Parathyroid adenoma (tissue), 2 donors: ENCODE measurements around the gene DEFB108B.
"Not testable (repeated sequence)": the region's sequence is repeated elsewhere in the genome, so short reads cannot be mapped to it uniquely, and the experiment has no call there.

ENCODE experiments used
- H2AFZ ChIP-seq: fragments of 300-600 bp; sonication (generic); one replicate; pipeline ENCODE4 v1.7.0; 2017; ENCODE audit warnings: antibody characterized with exemption, mild to moderate bottlenecking
- H3K27ac ChIP-seq: fragments of 300-600 bp; sonication (generic); one replicate; pipeline ENCODE4 v1.7.0; 2017
- H3K27me3 ChIP-seq: fragments of 300-600 bp; sonication (generic); one replicate; pipeline ENCODE4 v1.7.0; 2017; ENCODE audit warnings: low read length; ENCODE audit not compliant: control insufficient read depth, insufficient read depth
- H3K36me3 ChIP-seq: fragments of 300-600 bp; sonication (generic); one replicate; pipeline ENCODE4 v1.7.0; 2017; ENCODE audit warnings: low read length; ENCODE audit not compliant: control insufficient read depth, insufficient read depth
- H3K4me1 ChIP-seq: fragments of 300-600 bp; sonication (generic); one replicate; pipeline ENCODE4 v1.7.0; 2017; ENCODE audit warnings: control low read depth
- H3K4me2 ChIP-seq: fragments of 300-600 bp; sonication (generic); one replicate; pipeline ENCODE4 v1.7.0; 2017; ENCODE audit warnings: low read length
- H3K4me3 ChIP-seq: fragments of 300-600 bp; sonication (generic); one replicate; pipeline ENCODE4 v1.7.0; 2017; ENCODE audit warnings: low read depth, low read length
- H3K79me2 ChIP-seq: fragments of 300-600 bp; sonication (generic); one replicate; pipeline ENCODE4 v1.7.0; 2017; ENCODE audit warnings: control low read depth
- H3K9ac ChIP-seq: fragments of 300-600 bp; sonication (generic); one replicate; pipeline ENCODE4 v1.7.0; 2017; ENCODE audit warnings: mild to moderate bottlenecking
- H3K9me3 ChIP-seq: fragments of 300-600 bp; sonication (generic); one replicate; pipeline ENCODE4 v1.7.0; 2017; ENCODE audit warnings: low read length; ENCODE audit not compliant: control insufficient read depth
- TF ChIP-seq, protein P1 (sequence below): fragments of 300-600 bp; sonication (generic); IDR thresholded peaks from one replicate; pipeline ENCODE4 v1.7.0; 2017; ENCODE audit warnings: antibody characterized with exemption, mild to moderate bottlenecking
- donor health status: primary hyperparathyroidism.

Gene DEFB108B

GRCh38 chr11:71832811-71833210 lies at the start of gene DEFB108B:
Gene DEFB108B, plus strand, starts transcription at chr11:71833200. Its CDS starts 0 bp downstream, at chr11:71833200.
- H3K9me3 ChIP-seq, H3K27me3 ChIP-seq, H2AFZ ChIP-seq, H3K4me3 ChIP-seq, H3K4me1 ChIP-seq, H3K27ac ChIP-seq, H3K79me2 ChIP-seq, H3K36me3 ChIP-seq, H3K9ac ChIP-seq, H3K4me2 ChIP-seq: not testable (repeated sequence)

DNA sequence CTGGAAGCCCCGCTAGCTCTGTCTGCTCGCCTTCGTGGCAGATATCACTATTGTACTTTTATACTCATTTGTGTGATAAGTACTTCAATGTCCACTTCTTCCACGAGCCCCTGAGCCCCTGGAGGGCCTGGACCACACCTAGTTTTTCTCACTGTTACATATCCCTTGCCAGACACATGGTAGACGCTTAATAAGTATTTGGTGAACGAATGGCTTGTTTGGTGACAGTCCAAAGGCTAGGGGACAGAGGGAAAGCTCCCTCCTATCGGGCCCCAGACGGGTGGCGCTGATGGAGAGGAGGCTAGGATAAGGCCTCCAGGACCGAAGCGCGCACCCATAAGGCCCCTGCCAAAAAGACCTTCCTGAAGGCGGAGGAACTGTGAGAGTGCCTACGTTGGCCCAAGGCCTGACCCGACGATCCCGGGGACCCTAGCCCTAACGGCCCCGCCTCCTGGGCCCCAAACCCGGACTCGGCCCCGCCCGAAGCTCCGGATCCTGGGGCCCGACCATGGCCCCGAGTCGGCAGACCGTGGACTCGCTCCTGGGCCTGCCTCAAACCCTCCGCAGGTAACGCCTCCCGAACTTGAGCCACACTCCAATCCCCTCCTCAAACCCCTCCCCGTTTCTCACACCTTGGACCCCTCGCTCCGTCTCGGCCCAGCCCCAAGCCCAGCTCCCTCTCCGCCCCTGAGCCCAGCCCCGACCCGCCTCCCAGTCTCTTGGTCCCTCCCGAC lies 46.7 kb upstream of the DEFB108B start:
- not testable (repeated sequence) for H3K9ac ChIP-seq, H3K4me1 ChIP-seq, H3K79me2 ChIP-seq, H3K9me3 ChIP-seq, H3K36me3 ChIP-seq, H3K27me3 ChIP-seq
- Histone ChIP-seq H2AFZ (peak overlapping the region; percentile 72), H3K27ac (peak overlapping the region; percentile 95), H3K4me3 (peak overlapping the region; percentile 37), H3K4me2 (peak overlapping the region; percentile 26)

DNA sequence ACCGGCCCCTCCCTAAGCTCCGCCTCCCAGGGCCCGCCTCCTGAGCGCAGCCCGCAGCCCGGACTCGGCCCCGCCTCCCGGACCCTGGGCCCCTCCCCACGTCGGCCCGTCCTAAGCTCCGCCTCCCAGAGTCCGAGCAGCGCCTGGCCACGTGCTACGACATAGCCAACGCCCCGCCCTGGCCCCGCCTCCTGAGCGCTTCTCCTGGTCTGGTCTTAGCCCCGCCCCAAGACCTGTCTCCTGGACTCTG lies 46.2 kb upstream of the DEFB108B start:
- H3K27ac ChIP-seq = peak overlapping the region; percentile 95
- H3K27me3 ChIP-seq, H3K36me3 ChIP-seq, H3K9me3 ChIP-seq, H3K79me2 ChIP-seq, H2AFZ ChIP-seq, H3K9ac ChIP-seq, H3K4me1 ChIP-seq, H3K4me2 ChIP-seq: not testable (repeated sequence)
- peak overlapping the region; percentile 42 for H3K4me3 ChIP-seq

GRCh38 chr11:71787098-71787823 lies 45.7 kb upstream of the DEFB108B start:
- H3K4me1 ChIP-seq = peaks cover 5% of the 10 kb centered on the region
- peak overlapping the region; percentile 80 for H3K27ac ChIP-seq
- peak overlapping the region; percentile 35 for H3K9ac ChIP-seq
- H3K36me3 ChIP-seq = no peaks in the 10 kb centered on the region
- H3K9me3 ChIP-seq = no peaks in the 10 kb centered on the region
- TF ChIP-seq, protein P1, sequence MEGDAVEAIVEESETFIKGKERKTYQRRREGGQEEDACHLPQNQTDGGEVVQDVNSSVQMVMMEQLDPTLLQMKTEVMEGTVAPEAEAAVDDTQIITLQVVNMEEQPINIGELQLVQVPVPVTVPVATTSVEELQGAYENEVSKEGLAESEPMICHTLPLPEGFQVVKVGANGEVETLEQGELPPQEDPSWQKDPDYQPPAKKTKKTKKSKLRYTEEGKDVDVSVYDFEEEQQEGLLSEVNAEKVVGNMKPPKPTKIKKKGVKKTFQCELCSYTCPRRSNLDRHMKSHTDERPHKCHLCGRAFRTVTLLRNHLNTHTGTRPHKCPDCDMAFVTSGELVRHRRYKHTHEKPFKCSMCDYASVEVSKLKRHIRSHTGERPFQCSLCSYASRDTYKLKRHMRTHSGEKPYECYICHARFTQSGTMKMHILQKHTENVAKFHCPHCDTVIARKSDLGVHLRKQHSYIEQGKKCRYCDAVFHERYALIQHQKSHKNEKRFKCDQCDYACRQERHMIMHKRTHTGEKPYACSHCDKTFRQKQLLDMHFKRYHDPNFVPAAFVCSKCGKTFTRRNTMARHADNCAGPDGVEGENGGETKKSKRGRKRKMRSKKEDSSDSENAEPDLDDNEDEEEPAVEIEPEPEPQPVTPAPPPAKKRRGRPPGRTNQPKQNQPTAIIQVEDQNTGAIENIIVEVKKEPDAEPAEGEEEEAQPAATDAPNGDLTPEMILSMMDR = no peak
- peak overlapping the region; percentile 49 for H3K4me3 ChIP-seq
- H2AFZ ChIP-seq = peak overlapping the region; percentile 82
- no peaks in the 10 kb centered on the region for H3K79me2 ChIP-seq
- no peaks in the 10 kb centered on the region for H3K27me3 ChIP-seq
- H3K4me2 ChIP-seq = peak overlapping the region; percentile 51

- not testable (repeated sequence) for H3K27me3 ChIP-seq, H3K36me3 ChIP-seq, H3K9me3 ChIP-seq, H3K4me1 ChIP-seq, H3K79me2 ChIP-seq
- Histone ChIP-seq H3K27ac (peak overlapping the region; percentile 80), H3K4me2 (peak overlapping the region; percentile 51), H2AFZ (peak overlapping the region; percentile 82), H3K4me3 (peak overlapping the region; percentile 49), H3K9ac (peak overlapping the region; percentile 35)
Measured at GRCh38 chr11:71787824-71788454, 45.1 kb upstream of the DEFB108B start.

- not testable (repeated sequence) for H3K4me3 ChIP-seq, H3K27me3 ChIP-seq, H3K9ac ChIP-seq, H3K79me2 ChIP-seq, H3K4me1 ChIP-seq, H3K4me2 ChIP-seq, H3K36me3 ChIP-seq, H2AFZ ChIP-seq, H3K27ac ChIP-seq, H3K9me3 ChIP-seq
Measured at GRCh38 chr11:71789444-71790196, 43.4 kb upstream of the DEFB108B start.

DNA sequence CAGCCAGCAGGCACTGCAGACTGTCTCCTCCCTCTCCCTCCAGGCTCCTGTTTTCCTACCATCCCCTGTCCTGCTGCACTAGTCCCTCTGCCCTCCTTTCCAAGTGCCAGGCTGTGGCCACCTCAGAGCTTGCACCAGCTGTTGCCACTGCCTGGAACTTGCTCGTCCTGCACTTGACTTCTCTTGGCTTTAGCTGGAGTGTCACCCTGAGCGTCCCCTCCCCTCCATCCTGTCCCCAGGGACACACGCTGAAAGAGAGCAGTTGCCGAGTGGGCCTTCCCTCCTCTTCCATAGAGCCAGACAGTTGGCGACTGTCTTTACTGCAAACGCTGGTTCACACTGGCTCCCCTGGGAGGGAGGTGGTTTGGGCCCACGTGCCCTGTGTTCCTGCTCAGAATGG lies 41.9 kb upstream of the DEFB108B start:
- not testable (repeated sequence) for H3K4me2 ChIP-seq, H3K4me3 ChIP-seq, H2AFZ ChIP-seq, H3K9me3 ChIP-seq, H3K27ac ChIP-seq, H3K4me1 ChIP-seq, H3K9ac ChIP-seq, H3K36me3 ChIP-seq, H3K79me2 ChIP-seq, H3K27me3 ChIP-seq
